Uterus (tissue), 4 donors: ENCODE measurements around the gene DYNLT2. TPM values are rescaled to one million over a fixed set of nuclear protein-coding genes. Genes with fewer than 3 reads are reported as not detected.

Experiments used
- DNase-seq, 2 donors: peaks; one replicate each; pipeline ENCODE4 v3.0.0-alpha.2; 2019 to 2020
- H3K27ac ChIP-seq, 2 donors: fragments of 200-600 bp; sonication (generic); 1 replicate in 1 of 2; 2 replicates in 1 of 2; pipeline ENCODE4 v1.5.1; 2016 to 2018
- H3K27me3 ChIP-seq, 2 donors: fragments of 200-600 bp; sonication (generic); one replicate each; pipeline ENCODE4 v1.5.1; 2018 to 2019; ENCODE audit warnings: control low read depth in 1 of 2
- H3K36me3 ChIP-seq, 2 donors: fragments of 200-600 bp; sonication (generic); one replicate each; pipeline ENCODE4 v1.5.1; 2019; ENCODE audit warnings: control low read depth in 1 of 2
- H3K4me1 ChIP-seq, 2 donors: fragments of 200-600 bp; sonication (generic); one replicate each; pipeline ENCODE4 v1.5.1; 2018 to 2019; ENCODE audit warnings: control low read depth in 1 of 2
- H3K4me3 ChIP-seq, 2 donors: fragments of 200-600 bp; sonication (generic); 1 replicate in 1 of 2; 2 replicates in 1 of 2; pipeline ENCODE4 v1.5.1; 2018 to 2019; ENCODE audit warnings: mild to moderate bottlenecking in 1 of 2
- H3K9me3 ChIP-seq, 2 donors: fragments of 200-600 bp; sonication (generic); one replicate each; pipeline ENCODE4 v1.5.1; 2019; ENCODE audit warnings: control low read depth in 1 of 2
- POLR2A ChIP-seq, 2 donors: fragments of 450-650 bp; IDR thresholded peaks; one replicate each; pipeline ENCODE4 v1.6.1; 2016; ENCODE audit warnings: antibody characterized with exemption in 2 of 2, mild to moderate bottlenecking in 1 of 2, moderate library complexity in 1 of 2
- intact Hi-C: fragments of 100-400 bp; cut with DNase I; formaldehyde crosslinking; loops from one replicate; pipeline ENCODE4 v1.15.1; 2023; ENCODE audit warnings: low total_unique reads
- total RNA-seq, 4 donors: library from RNA; depleted of rRNA in 3 of 4; stranded (reverse); fragments of >200 nt in 3 of 4; gene quantifications; one replicate each; pipeline versions ENCODE4 v1.1.0 to v1.2.4, GENCODE V29; 2014 to 2023
- TF ChIP-seq, protein P1 (sequence below), 4 experiments: fragments of 200-600 bp in 2 of 4; fragments of 450-650 bp in 2 of 4; sonication (generic) in 2 of 4; IDR thresholded peaks; one replicate each; pipeline ENCODE4 v1.5.1; 2016 to 2019; ENCODE audit warnings: antibody characterized with exemption in 4 of 4, mild to moderate bottlenecking in 2 of 4, moderate library complexity in 1 of 4
- donor health status: DM: yes; HTN: yes; CAD: no.

Gene DYNLT2
- total RNA-seq, 4 donors from 2014 or later = 0.26 to 3.0 (median 2.7) TPM; not detected in 1

DNA sequence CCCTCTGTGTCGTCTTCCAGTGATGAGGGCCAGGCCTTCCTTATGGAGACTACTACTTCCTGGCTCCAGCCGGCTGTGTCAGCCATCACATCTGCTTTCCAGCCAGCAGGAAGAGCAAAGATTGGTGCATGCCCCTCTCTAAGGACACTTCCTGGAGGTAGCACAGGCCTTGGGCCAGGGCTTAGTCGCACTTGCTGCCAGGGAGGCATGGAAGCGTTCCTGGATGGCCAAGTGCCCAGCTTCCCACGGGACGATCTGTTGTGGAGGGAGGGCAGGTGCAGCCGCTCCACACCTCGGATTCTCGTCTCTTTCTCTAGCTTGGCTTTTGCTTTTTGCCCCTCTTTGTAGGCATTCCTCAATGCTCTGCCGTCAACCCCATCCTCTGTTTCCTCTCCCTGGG, 11.9 kb upstream of the DYNLT2 start:
- H3K36me3 ChIP-seq = no peaks in the 10 kb centered on the region
- no peak overlapping the region for H3K27ac ChIP-seq
- DNase-seq = no peak
- no peaks in the 10 kb centered on the region for H3K4me1 ChIP-seq
- H3K4me3 ChIP-seq = no peak overlapping the region
- H3K9me3 ChIP-seq = no peaks in the 10 kb centered on the region
- no peaks in the 10 kb centered on the region for H3K27me3 ChIP-seq
- intact Hi-C loops = no loop called here
- TF ChIP-seq POLR2A (IDR thresholded peaks at IDR 0.05) = no peak
- TF ChIP-seq, protein P1, sequence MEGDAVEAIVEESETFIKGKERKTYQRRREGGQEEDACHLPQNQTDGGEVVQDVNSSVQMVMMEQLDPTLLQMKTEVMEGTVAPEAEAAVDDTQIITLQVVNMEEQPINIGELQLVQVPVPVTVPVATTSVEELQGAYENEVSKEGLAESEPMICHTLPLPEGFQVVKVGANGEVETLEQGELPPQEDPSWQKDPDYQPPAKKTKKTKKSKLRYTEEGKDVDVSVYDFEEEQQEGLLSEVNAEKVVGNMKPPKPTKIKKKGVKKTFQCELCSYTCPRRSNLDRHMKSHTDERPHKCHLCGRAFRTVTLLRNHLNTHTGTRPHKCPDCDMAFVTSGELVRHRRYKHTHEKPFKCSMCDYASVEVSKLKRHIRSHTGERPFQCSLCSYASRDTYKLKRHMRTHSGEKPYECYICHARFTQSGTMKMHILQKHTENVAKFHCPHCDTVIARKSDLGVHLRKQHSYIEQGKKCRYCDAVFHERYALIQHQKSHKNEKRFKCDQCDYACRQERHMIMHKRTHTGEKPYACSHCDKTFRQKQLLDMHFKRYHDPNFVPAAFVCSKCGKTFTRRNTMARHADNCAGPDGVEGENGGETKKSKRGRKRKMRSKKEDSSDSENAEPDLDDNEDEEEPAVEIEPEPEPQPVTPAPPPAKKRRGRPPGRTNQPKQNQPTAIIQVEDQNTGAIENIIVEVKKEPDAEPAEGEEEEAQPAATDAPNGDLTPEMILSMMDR (IDR thresholded peaks at IDR 0.05) = no peak

DNA sequence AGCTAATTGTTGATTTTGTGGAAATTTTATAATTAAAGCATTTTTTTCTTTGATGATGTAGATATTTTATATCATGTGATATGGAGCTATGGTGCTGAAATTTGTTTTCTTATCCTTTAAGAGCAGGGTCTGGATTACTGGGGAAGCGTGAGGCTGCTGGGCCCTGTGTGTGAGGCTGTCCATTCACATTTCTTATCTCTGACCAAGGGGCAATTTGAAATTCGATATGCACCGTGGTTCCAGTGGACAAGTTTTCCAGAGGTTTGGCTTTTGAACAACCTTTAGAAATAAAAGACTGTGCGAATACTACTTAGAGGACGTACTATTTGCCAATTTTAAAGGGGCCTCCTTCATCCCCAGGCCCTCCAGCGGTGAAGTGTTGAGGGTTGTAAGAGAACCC, 3.8 kb upstream of the DYNLT2 start:
- Histone ChIP-seq H3K9me3 (no peaks in the 10 kb centered on the region), H3K36me3 (no peaks in the 10 kb centered on the region), H3K4me3 (no peak overlapping the region), H3K27ac (no peak overlapping the region), H3K4me1 (no peaks in the 10 kb centered on the region), H3K27me3 (no peaks in the 10 kb centered on the region)
- no peak for DNase-seq
- no peak for TF ChIP-seq POLR2A (IDR thresholded peaks at IDR 0.05)
- TF ChIP-seq, protein P1 (IDR thresholded peaks at IDR 0.05) = no peak
- intact Hi-C loops = no loop called here

DNA sequence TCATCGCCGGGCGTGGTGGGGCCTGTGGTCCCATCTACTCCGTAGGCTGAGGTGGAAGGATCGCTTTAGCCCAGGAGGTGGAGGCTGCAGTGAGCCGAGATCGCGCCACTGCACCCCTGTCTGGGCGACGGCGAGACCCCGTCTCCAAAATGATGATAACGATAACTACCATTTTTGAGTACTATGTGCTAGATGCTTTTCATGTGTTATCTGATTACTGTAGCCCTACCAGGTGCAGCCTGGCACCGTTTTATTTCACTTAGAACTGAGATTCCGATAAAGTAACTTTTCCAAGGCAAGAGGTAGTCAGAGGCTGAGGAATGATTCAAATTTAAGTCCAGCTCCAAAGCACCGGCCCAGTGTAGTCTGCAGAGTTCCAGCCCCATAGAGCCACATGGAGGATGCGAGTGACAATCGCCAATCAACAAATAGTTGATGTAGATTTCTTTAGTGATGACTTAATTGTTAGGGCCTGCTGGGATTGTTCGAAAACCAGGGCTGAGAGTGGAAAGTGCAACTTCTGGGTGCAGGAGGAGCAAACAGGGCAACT, 777 bp upstream of the DYNLT2 start:
- Histone ChIP-seq H3K4me1 (no peaks in the 10 kb centered on the region), H3K27ac (peak overlapping the region; percentile 90 to 97), H3K4me3 (peak overlapping the region; percentile 57 to 90), H3K9me3 (no peaks in the 10 kb centered on the region), H3K27me3 (no peaks in the 10 kb centered on the region), H3K36me3 (no peaks in the 10 kb centered on the region)
- intact Hi-C loops = no loop called here
- DNase-seq = no peak
- no peak for TF ChIP-seq POLR2A (IDR thresholded peaks at IDR 0.05)
- TF ChIP-seq, protein P1 (IDR thresholded peaks at IDR 0.05) = no peak

DNA sequence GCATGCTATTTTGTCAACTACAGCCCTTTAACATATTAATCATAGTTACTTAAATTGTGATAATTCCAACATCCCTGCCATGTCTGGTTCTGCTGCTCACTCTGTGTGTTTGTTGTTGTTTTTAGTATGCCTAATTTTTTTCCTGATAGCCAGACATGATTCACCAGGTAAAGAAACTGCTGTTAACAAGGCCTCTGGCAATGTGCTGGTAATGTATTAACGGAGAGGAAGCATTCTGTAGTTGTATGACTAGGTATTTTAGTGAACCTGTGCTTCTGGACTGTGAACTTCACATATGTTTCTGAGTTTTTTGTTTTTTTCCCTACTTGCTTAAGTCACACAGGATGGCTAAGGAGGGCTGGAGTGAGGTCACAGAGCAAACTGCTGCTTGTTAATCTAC, 4.8 kb downstream of the DYNLT2 start:
- H3K9me3 ChIP-seq = no peaks in the 10 kb centered on the region
- no peaks in the 10 kb centered on the region for H3K4me1 ChIP-seq
- TF ChIP-seq, protein P1 (IDR thresholded peaks at IDR 0.05) = no peak
- no peak overlapping the region for H3K27ac ChIP-seq
- no peak overlapping the region for H3K4me3 ChIP-seq
- no peaks in the 10 kb centered on the region for H3K27me3 ChIP-seq
- intact Hi-C loops = no loop called here
- DNase-seq = no peak
- H3K36me3 ChIP-seq = no peaks in the 10 kb centered on the region

DNA sequence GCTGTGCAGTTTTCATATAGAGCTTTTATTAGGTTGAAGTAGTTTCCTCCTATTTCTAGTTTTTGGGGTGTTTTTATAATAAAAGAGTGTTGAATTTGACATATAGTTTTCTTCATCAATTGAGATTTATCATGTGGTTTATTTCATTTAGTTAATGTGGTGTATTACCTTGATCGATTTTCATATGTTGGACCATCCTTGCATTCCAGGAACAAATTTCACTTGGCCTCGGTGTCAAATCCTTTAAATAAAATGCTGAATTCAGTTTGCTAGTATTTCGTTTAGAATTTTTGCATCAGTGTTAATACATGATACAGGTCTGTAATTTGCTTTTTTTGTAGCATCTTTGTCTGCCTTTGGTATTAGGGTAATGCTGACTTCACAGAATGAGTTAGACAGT, 6.0 kb downstream of the DYNLT2 start:
- TF ChIP-seq, protein P1 (IDR thresholded peaks at IDR 0.05) = no peak
- no peak for TF ChIP-seq POLR2A (IDR thresholded peaks at IDR 0.05)
- no peaks in the 10 kb centered on the region for H3K9me3 ChIP-seq
- no peaks in the 10 kb centered on the region for H3K4me1 ChIP-seq
- H3K4me3 ChIP-seq = no peak overlapping the region
- no peaks in the 10 kb centered on the region for H3K36me3 ChIP-seq
- H3K27me3 ChIP-seq = no peaks in the 10 kb centered on the region
- H3K27ac ChIP-seq = no peak overlapping the region
- DNase-seq = no peak
- intact Hi-C loops = no loop called here
